Measurements from ENCODE around the gene MED19.

GRCh38 chr11:57674251-57674650 is 37.8 kb downstream of the MED19 start:
- TF ChIP-seq CTCF (IDR thresholded peaks at IDR 0.05; ENCODE audit: borderline replicate concordance, extremely low read depth, low read length, poor library complexity, severe bottlenecking): no peak
- no peak for TF ChIP-seq EZH2 (IDR thresholded peaks at IDR 0.05; ENCODE audit: borderline replicate concordance, low read depth, low read length, severe bottlenecking)
